ENCODE measurements around the gene SHROOM3. TPM values are rescaled to one million over a fixed set of nuclear protein-coding genes. Genes with fewer than 3 reads are reported as not detected.

The SHROOM3 gene
- total RNA-seq, 1 donor from 2014 or later, result 0.51 TPM

DNA sequence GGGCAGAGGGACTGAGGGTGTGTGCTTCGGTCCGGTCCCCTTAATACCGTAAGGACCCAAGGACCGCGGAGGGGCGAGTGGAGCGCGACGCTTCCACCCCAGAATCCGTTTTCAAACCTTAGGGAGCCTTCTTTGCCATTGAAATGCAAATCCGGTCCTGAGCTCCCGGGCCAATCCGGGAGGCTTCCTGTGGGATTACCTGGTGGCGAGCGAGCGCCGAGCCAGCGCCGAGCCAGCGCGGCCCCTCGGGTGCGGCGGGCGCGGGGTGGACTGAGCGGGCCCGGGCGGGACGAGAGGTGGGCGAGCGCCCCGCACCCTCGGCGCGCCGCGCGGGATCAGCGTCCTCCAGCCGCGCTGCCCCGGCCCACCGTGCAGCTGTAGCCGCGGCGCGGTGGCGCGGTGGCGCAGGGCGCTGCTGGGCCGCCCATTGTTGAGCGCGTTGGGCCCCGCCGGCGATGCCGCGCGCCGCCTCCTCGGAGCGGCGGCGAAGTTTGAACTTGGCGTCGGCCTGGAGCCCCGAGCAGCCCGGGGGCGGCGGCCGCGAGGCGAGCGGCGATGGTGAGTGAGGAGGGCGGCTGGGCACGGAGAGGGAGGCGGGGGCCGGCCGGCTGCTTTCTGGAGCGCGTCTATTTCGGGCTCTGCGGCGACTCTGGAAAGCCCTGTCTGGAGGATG is 254.3 kb downstream of the SHROOM3 start:
- no peak for DNase-seq (ENCODE audit: low spot score)

DNA sequence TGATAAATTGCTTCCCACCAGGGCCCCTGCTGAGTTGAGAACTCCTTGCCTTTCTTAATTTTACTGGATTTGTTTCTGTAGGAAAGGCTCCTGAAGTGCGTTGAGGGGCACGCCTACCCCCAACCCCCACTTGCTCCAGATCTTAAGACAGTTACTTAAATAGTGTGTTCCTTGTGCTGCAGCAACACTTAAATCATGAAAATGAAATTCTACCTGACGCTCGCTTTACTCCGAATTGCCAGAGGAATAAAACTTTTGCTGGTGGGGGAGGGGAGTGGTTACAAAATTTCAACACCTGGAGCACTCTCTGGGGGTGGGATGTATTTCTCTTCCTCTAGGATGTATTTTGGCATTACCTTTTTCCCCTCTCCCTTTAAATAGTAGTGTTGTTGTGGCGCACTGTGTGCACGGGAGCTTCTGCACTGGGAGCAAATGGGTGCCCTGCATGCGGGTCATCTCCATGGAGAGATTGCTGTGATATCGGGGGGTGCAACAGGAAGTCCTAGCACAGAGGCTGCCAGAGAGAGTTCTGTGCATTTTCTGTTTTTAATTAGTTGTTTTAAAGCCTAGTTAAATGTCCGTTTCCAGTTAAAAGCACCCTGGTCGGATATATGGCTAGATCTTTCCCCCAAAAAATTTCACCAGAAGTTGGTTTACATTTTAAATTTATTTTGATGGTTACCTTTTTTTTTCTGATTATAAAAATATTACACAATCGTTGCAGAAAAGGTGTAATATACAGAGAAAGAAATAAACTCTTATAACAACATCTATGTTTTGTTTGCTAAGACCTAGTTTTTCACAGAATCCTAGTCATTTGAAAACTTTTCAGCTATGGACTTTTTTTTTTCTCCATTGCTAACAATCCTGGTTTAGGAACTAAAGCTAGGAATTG is 255.2 kb downstream of the SHROOM3 start:
- no peak for DNase-seq (ENCODE audit: low spot score)

DNA sequence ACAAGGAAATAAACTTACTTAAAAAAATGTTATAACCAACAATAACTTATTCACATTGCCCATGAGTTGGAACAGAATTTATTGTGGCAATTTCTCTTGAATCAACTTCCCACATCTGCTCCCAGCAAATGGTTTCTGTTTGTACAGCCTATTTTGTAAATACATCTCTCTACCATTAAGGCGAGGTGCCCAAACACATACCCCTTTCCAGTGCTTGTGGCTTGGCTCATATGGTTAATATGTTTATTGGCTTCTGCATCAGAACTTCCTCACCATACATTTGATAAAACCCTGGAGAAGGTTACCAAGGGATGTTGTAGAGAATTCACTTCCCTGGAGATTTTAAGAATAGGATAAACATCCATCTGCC is 255.9 kb downstream of the SHROOM3 start:
- DNase-seq (ENCODE audit: low spot score), result no peak

DNA sequence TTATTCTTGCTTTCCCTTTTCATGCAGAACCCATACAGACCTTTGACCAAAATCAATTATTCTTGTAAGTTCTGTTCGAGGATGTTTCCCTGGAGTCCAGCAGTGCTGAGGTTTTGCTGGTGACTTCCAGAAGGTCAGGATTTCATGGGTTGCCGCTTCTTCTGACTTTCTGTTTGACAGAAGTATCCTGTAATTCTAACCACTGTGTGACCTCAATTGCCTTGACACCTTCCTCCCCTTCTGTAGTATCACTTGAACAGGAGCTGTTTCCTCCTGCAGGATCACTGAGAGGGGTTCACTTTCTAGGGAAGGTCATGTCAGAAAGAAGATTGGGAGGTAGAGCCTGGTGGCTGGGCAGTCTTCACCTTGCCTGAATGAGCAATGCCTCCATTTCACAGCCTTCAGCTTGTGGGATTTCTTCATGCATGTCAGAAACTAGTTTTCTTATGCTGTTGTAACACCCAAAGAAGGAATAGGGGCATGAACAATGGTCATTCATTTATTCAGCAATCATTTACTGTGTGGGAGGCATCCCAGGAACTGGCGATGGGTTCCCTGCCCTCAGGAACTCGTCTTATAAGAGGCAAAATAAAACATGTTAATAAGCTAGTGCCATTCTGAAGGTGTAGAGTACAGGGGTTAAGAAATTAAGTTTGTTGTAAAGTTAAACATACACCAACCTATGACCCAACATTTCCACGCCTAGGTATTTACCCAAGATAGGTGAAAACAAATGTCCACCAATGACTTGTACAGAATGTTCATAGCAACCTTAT is 257.0 kb downstream of the SHROOM3 start:
- DNase-seq (ENCODE audit: low spot score), result no peak

DNA sequence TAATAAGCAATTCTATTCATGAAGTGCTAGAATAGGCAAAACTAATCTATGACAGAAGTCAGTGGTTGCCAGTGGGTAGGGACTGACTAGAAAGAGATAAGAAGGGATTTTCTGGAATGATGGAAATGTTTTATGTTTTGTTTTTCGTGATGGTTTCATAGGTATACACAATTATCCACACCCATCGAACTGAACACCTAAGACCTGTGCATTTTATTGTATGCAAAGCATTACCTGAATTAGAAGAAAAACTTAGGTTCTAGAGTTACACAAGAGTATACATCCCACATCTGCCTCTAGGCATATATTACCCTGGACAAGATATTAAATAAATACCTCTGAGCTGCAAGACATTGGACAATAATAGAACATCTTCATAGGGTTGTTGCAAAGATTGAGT is 257.7 kb downstream of the SHROOM3 start:
- DNase-seq (ENCODE audit: low spot score), result no peak

DNA sequence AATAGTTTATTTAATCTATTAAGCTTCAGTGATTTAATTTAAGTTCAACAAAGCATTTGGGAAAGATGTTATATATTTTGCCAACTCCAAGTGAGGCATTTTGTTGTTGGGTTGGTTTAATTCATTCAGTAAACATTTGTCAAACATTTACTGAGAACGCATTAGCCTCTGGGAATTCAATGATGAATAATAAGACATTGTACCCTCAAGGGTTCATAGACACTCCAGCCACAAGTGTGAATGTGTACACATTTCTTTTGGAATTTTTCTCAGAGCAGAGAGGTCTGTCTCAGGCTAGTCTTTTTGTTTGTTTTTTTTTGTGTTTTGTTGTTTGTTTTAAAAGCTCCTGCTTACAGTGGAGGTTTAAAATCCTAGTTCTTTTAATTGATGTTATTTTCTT is 259.0 kb downstream of the SHROOM3 start:
- no peak for DNase-seq (ENCODE audit: low spot score)

DNA sequence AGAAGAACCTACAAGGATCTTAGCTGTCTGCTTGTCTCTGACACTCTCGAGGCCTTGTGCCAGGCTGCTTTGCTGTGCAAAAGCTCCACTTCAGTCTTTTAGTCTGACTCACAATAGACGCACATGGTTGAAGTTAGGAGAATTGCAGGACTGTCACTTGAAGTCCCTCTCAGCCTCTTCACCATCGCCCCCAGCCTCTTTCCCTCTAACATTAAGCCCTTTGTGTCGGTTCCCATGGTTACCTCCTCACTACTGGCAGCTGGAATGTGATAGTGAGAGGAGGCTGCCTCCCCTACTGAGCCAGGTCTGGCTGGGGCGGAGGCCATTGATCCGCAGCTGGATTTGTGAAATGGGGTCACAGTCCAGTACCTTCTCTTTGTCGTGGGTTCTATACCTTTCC is 261.1 kb downstream of the SHROOM3 start:
- DNase-seq (ENCODE audit: low spot score), result no peak

DNA sequence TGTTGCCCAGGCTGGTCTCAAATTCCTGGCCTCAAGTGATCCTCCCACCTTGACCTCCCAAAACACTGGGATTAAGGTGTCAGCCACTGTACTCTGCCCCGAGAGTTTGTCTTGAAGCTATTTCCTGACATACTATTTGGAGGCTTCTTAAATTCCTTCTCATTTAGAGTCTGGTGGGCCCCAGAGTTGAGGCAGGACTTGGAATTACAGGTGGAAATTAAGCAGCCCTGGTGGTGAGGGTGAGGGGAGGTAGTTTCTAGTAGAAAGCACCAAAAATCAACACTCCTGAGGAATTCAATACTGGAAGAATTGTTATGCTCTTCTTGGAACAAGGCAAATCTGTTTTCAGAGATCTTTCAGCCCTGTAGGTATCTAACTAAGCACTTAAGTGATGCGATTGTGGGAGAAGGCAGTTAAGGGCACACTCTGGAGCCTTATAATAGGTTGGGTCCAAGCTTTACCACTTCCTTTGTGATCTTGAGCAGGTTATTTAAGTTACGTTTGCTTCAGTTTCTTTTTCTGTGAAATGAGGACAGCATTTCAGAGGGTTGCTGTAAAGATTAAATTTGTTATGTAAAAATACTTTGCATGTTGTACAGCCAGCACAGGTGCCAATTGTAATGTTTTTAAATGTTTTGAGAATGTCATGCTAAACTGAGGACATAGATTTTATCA is 262.2 kb downstream of the SHROOM3 start:
- DNase-seq (ENCODE audit: low spot score), result no peak

DNA sequence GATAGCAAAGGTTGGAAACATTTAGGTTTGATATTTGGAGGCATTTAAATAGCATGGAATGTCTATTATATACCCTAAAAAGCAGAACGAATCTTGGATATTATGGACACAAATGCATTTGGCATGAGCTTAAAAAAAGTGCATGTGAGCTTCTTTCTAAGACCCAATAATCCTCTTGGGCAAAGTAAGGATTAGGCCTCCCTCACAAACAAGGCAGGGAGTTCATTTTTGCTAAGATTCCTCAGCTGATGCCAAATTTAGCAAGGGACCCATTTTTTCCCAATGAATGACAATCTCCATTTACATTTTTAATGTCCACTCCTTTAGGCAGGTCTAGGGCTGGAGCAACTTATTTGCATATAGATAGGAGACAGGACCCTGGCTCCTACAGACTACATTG is 263.1 kb downstream of the SHROOM3 start:
- no peak for DNase-seq (ENCODE audit: low spot score)

DNA sequence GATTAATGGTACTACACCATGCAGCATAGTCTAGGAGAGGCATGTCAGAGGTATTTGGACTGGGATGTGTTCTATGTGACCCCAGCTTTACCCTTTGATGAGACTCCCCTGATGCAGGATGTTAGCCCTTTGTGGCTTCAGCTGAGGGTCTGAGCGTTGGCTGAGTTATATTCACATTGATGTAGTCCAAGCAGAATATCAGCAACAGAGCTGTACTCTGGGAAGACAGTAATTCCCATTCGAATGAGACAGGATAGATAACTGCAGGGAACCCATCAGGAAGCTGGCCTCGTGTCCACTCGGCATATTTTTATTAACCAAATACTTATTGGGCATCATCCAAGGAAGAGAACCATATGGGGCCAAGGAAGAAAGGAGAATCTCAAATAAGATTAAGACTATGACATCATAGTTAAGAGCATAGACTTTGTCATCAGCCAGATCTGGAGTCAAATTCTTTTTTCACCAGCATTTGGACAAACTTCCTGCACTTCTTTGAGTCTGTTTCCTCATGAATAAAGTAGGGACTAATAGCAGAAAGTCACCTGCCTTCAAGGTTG is 264.8 kb downstream of the SHROOM3 start:
- DNase-seq (ENCODE audit: low spot score), result no peak

DNA sequence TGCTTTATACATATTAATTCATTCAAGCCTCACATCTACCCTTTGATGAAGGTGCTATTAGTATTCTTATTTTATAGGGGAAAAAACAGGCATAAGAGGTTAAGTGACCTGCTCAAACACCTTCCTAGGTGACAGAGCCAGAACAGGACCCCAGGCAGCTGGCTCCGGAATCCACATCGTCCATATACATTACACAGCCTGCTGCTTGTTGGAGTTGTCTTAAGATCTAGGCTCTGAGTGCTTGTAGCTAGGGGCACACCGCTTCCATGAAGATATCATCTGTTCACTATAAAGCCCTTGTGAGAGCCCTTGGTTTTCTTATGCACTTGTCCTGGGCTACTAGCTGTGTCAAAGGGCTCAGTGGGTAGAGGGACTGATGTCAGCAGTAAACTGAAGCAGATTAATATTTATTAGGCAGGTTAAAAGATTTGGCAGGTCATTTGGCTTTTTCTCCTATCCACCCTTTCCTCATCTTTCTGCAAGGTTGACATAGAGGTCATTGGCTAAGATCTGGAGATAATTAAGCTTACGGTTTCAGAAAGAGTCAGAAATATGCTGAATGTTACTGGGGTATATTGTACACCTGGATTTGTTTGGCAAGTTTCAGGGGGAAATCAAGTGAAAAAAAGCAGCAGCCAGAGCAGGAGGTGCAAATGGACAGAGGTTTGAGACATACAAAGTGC is 267.6 kb downstream of the SHROOM3 start:
- no peak for DNase-seq (ENCODE audit: low spot score)

DNA sequence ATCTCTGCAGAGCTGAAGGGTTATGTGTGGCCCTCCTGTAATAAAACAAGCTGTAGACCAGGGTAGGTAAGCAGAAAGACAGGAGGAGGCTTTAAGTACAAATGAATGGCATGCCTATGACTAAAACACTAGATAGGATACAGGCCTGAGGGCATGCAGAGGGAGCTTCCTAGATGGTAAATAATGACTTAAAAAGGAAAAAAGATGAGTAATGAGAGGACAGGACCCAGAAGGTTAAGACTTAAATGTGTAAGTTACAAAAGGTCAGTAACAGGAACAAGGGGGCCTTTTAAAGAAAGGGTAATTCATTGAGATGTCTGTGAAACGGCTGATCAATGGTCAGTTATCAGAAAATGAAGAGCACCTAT is 268.1 kb downstream of the SHROOM3 start:
- DNase-seq (ENCODE audit: low spot score), result no peak

DNA sequence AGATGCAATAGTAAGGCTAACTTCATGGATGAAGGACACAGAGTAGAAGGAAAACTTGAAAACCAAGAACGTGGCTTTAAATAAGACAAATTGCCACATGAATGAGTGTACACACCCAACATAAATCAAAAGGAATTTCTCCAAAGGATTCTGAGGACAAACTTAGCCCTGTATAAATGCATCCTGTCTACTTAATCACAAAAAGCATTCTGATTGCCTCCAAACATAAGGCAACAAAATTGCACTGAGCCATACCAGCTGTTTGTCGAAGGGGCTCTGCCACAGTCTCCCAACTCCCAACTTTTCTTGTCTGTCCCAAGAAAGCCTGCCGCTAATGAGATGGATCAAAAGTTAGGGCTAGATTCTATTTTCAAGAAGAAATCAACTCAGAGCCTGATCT is 268.6 kb downstream of the SHROOM3 start:
- DNase-seq (ENCODE audit: low spot score), result no peak

DNA sequence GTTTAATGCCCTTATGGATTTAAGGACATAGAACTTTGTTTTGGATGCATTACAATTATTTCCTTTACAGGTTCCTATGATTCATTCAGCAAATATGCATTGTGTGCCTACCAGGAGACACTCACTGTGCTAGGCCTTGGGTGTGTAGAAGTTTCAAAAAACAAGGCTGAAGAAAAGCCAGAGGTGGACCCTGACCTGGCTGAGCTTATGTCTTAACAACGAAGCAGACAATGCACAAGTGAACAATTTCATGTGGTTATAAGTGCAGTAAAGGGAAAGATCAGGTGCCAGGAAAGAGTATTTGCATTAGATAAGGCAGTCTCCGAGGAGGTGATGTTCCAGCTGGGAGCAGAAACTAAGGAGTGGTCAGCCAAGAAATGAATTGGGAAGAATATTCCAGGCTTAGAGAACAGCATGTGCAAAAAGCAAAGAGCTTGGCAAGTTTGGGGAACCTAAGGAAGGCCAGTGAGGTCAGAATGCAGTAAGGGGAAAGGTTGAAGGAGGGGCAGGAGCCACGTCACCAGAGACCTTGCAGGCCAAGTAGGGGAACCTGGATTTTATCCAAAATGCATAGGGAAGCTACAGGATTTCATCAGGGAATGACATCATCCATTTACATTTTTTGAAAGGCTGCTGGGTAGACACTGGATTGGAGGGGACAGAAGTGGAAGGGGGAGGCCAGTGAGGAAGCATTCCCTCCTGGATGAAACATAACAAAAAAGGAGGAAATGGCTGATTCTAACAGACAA is 269.3 kb downstream of the SHROOM3 start:
- DNase-seq (ENCODE audit: low spot score), result no peak

DNA sequence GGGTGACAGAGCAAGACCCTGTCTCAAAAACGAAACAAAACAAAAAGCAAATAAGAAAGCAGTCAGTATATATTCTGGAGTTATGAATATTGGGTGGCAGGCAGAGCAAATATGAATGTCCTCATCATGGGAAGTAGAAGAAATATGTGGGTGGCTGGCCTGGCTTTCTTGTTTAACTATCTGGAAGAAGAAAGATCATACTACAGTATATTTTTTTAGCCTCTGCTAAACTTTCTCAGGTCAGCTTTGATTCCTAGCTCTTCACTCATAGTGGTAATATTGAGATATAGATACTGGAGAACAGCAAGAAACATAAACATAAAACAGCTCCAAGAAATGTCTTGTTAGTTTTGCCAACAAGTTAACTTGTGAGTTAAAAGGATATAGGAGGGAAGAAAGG is 270.4 kb downstream of the SHROOM3 start:
- no peak for DNase-seq (ENCODE audit: low spot score)

DNA sequence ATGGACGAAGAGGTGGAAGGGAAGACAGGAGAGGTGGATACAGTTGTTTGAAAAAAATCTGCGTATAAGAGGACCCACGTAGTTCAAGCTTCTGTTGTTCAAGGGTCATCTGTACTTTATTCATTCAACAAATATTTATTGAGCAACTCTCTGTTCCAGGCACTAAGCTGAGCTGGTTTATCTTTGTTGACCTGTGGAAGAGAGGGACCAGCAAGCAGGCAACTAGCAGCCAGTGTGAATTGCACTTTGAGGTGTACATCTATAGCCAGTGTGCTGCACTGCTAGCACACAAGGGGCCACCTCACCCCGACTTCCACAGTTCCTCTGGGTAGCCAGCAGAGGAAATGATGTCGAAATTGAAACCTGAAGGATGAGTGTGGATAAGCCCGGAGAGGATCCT is 271.6 kb downstream of the SHROOM3 start:
- no peak for DNase-seq (ENCODE audit: low spot score)

DNA sequence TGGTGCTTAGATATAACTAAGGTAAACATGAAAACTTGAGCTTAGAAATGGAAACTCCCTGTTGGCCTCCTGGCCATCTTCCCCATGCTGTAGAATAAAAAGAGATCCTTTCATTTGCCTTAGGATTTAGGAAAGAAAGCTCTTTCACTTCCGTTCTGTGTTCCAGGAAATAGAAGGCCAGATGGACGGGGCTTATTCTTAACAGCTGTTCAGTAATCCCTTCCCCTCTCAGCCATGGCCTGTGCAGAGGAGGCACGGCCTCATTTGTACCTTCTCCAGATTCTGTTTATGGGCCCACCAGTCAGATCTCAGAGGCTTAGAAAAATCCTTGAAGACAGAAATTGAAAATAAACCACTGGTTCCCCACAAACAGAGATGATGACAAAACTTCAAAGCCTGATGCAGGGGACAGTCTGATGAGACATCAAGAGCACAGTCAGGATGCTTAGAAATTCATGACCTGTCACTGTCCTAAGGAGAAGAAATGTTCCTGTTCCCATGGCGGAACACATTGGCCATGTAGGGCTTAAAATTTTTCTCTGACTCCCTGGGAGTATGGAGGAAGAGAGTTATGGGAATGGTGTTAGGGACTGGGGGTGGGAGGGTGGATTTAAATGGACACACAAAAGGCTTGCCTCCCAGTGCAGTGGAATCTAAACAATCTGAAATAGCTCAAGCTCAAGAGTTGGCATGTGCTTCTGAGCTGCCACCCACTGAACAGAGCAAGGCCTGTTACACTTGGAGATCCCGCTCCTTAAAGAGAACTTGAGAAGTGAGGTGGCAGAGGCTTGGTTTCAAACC is 274.1 kb downstream of the SHROOM3 start:
- DNase-seq (ENCODE audit: low spot score), result no peak

DNA sequence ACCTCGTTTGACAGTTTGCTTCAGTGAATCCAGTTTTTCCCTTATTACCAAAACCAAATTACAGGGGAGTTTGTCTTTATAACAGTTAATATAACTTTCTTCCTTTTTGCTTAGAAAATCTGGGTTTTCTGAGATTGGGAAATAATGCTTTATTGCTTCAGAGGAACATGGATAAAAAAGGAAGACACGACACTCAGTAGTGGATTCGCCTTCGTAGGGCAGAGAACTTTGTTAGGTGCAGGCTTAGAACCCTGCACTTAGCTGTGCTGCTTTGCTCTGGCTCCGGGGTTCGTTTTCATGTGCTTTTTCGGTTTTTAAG is 274.7 kb downstream of the SHROOM3 start:
- no peak for DNase-seq (ENCODE audit: low spot score)

DNA sequence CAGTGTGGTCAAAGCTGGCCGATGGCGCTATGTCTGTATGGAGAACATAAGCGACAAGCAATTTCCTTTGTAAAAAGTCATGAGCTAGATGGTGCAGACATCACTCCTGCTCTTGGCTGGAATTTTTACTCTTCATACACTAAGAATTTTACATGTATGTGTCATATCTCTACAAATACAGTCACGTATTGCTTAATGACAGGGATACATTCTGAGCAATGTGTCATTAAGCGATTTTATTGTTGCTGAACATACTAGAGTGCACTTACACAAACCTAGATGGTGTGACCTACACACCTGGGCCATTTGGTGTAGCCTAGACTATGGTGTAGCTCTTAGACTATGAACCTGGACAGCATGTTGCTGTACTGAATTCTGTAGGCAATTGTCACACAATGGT is 277.5 kb downstream of the SHROOM3 start:
- no peak for DNase-seq (ENCODE audit: low spot score)
